Neuronal stem cell (in vitro differentiated cells): ENCODE measurements around the gene SNX19.

ENCODE experiments used
- DNase-seq: peaks from one replicate; pipeline ENCODE4 v3.0.0-alpha.2; 2013; ENCODE audit warnings: low spot score
- H2AFZ ChIP-seq: one replicate; pipeline ENCODE4 v1.6.1; 2013; ENCODE audit warnings: mild to moderate bottlenecking, low read length, inconsistent platforms
- H2AK5ac ChIP-seq: 2 replicates; pipeline ENCODE4 v1.6.1; 2013; ENCODE audit warnings: low read depth, mild to moderate bottlenecking, inconsistent platforms, low read length, moderate library complexity, mixed read lengths
- H2BK120ac ChIP-seq: 2 replicates; pipeline ENCODE4 v1.6.1; 2013; ENCODE audit warnings: low read depth, mild to moderate bottlenecking, inconsistent platforms, low read length, moderate library complexity, mixed read lengths
- H2BK12ac ChIP-seq: one replicate; pipeline ENCODE4 v1.6.1; 2013; ENCODE audit warnings: low read length, inconsistent platforms
- H2BK15ac ChIP-seq: 2 replicates; pipeline ENCODE4 v1.6.1; 2013; ENCODE audit warnings: mild to moderate bottlenecking, low read length, inconsistent platforms, mixed read lengths
- H2BK5ac ChIP-seq: one replicate; pipeline ENCODE4 v1.6.1; 2013; ENCODE audit warnings: inconsistent platforms, mild to moderate bottlenecking, low read length, moderate library complexity
- H3K14ac ChIP-seq: one replicate; pipeline ENCODE4 v1.6.1; 2013; ENCODE audit warnings: low read length, inconsistent platforms
- H3K18ac ChIP-seq: 2 replicates; pipeline ENCODE4 v1.6.1; 2013; ENCODE audit warnings: low read length, inconsistent platforms
- H3K23ac ChIP-seq: 2 replicates; pipeline ENCODE4 v1.6.1; 2013; ENCODE audit warnings: low read depth, mild to moderate bottlenecking, mixed read lengths, low read length, inconsistent platforms; ENCODE audit not compliant: poor library complexity
- H3K27ac ChIP-seq: replicated peaks from 3 replicates; pipeline ENCODE4 v1.5.1; 2013; ENCODE audit warnings: low read length, inconsistent platforms
- H3K27me3 ChIP-seq, 3 experiments: 2 replicates each; pipeline ENCODE4 v1.6.1; 2013; ENCODE audit warnings: low read length in 3 of 3, mild to moderate bottlenecking in 2 of 3, inconsistent platforms in 1 of 3, low read depth in 1 of 3, mixed read lengths in 1 of 3, moderate library complexity in 1 of 3; ENCODE audit not compliant: control insufficient read depth in 3 of 3, insufficient read depth in 3 of 3
- H3K36me3 ChIP-seq, 2 donors: replicated peaks in 1 of 2; 2 replicates each; pipeline ENCODE4 v1.6.1; 2013; ENCODE audit warnings: low read length in 2 of 2; ENCODE audit not compliant: control insufficient read depth in 2 of 2, insufficient read depth in 2 of 2
- H3K4ac ChIP-seq: 2 replicates; pipeline ENCODE4 v1.6.1; 2013; ENCODE audit warnings: inconsistent platforms, mild to moderate bottlenecking, low read length, moderate library complexity
- H3K4me1 ChIP-seq, 2 donors: 1 replicate in 1 of 2; 2 replicates in 1 of 2; pipeline ENCODE4 v1.6.1; 2013; ENCODE audit warnings: low read length in 2 of 2, low read depth in 1 of 2; ENCODE audit not compliant: control insufficient read depth in 2 of 2, insufficient read depth in 1 of 2
- H3K4me2 ChIP-seq: one replicate; pipeline ENCODE4 v1.6.1; 2013; ENCODE audit warnings: mild to moderate bottlenecking, low read length, inconsistent platforms; ENCODE audit not compliant: insufficient read depth, poor library complexity, severe bottlenecking
- H3K4me3 ChIP-seq, 2 donors: 2 replicates each; pipeline ENCODE4 v1.5.1; 2013; ENCODE audit warnings: low read length in 2 of 2, mild to moderate bottlenecking in 2 of 2, inconsistent platforms in 1 of 2, moderate library complexity in 1 of 2
- H3K79me1 ChIP-seq: one replicate; pipeline ENCODE4 v1.6.1; 2013; ENCODE audit warnings: low read depth, mild to moderate bottlenecking, inconsistent platforms, low read length, moderate library complexity
- H3K9ac ChIP-seq: one replicate; pipeline ENCODE4 v1.6.1; 2013; ENCODE audit warnings: mild to moderate bottlenecking, low read depth, low read length, inconsistent platforms; ENCODE audit not compliant: poor library complexity
- H3K9me3 ChIP-seq, 2 donors: replicated peaks in 1 of 2; 2 replicates each; pipeline versions ENCODE3 to v1.6.1; 2013; ENCODE audit warnings: low read length in 2 of 2, mild to moderate bottlenecking in 2 of 2, inconsistent platforms in 1 of 2, low read depth in 1 of 2, mixed read lengths in 1 of 2, moderate library complexity in 1 of 2; ENCODE audit not compliant: control insufficient read depth in 2 of 2, insufficient read depth in 1 of 2
- H4K8ac ChIP-seq: one replicate; pipeline ENCODE4 v1.6.1; 2013; ENCODE audit warnings: low read depth, mild to moderate bottlenecking, inconsistent platforms, low read length, moderate library complexity
- H4K91ac ChIP-seq: one replicate; pipeline ENCODE4 v1.6.1; 2013; ENCODE audit warnings: low read length, low read depth, mild to moderate bottlenecking, inconsistent platforms; ENCODE audit not compliant: poor library complexity
- WGBS, 2 donors: extraction: QIAGEN DNeasy Blood & Tissue Kit; methylation state at CpG; one replicate each; pipeline ENCODE4 v1.1.7; 2013; ENCODE audit warnings: missing lambda C conversion rate in 2 of 2, mixed read lengths in 1 of 2; ENCODE audit not compliant: insufficient read length in 2 of 2, insufficient replicate concordance in 1 of 2; ENCODE audit errors: extremely low coverage in 2 of 2; 5-methylcytosine and 5-hydroxymethylcytosine counted together

Gene SNX19

DNA sequence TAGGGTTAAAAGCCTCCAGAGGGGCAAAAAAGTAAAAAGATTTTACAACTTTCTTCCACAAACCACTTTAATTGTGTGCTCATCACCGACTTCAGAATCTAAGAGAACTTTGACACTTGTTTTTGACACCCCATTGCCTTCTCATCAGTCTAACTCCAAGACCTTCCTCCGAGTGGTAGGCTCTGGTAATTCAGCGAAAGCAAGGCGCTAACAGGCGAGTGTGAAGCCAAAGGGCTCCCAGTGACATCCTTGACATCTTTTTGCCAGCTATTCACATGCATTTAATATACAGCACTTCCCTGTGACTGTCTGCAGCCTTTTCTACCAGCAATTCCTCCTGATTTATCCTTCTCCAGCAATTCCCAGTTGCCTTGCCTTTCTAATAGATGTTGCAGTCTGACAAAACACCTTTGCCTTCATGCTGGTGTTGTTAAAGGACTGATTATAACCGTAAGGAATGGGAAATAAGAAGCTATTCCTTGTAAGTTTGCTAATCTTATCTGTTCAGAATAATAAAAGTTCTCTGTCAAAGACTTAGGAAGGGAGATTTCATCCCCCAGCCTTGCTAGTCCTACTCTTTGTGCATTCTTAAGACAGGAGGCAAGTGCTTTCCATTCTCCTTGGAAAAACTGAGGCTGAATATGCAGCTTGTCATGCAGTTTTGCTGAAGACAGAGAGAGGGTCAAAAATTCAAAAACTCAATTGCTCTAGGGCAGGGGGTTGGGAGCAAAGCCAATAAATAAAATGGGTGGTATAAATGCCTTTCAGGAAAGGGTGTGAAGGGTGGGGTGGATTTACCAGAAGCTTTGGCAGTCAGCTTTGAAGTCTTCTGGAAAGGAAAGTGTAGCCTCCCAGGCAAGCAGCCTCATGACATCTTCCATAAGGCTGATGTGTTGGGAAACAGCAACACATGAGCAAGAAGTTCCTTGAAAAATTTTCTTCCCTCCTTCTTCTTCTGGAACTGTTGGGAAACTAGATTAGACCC lies 39.1 kb downstream of the SNX19 start:
- no peak overlapping the region for H3K4me2 ChIP-seq
- peaks cover 0 to 2% of the 10 kb centered on the region in 2 donors for H3K4me1 ChIP-seq
- H3K14ac ChIP-seq, result no peak overlapping the region
- no peak overlapping the region for H2AFZ ChIP-seq
- no peak overlapping the region for H2BK120ac ChIP-seq
- H2BK12ac ChIP-seq, result no peak overlapping the region
- WGBS, 2 donors, result no CpG with 5 or more reads among the region's 6 CpGs
- no peak for DNase-seq
- H3K23ac ChIP-seq, result no peak overlapping the region
- H3K4me3 ChIP-seq, result no peak overlapping the region
- H4K8ac ChIP-seq, result no peak overlapping the region
- H3K27me3 ChIP-seq, result no peaks in the 10 kb centered on the region
- H3K9ac ChIP-seq, result no peak overlapping the region
- no peak overlapping the region for H3K18ac ChIP-seq
- H3K36me3 ChIP-seq, result peaks cover 26 to 95% of the 10 kb centered on the region in 2 donors
- H3K27ac ChIP-seq, result no peak overlapping the region
- H3K79me1 ChIP-seq, result no peaks in the 10 kb centered on the region
- no peak overlapping the region for H2AK5ac ChIP-seq
- H4K91ac ChIP-seq, result no peak overlapping the region
- no peak overlapping the region for H2BK15ac ChIP-seq
- H3K4ac ChIP-seq, result no peak overlapping the region
- H3K9me3 ChIP-seq, result no peaks in the 10 kb centered on the region
- no peak overlapping the region for H2BK5ac ChIP-seq

DNA sequence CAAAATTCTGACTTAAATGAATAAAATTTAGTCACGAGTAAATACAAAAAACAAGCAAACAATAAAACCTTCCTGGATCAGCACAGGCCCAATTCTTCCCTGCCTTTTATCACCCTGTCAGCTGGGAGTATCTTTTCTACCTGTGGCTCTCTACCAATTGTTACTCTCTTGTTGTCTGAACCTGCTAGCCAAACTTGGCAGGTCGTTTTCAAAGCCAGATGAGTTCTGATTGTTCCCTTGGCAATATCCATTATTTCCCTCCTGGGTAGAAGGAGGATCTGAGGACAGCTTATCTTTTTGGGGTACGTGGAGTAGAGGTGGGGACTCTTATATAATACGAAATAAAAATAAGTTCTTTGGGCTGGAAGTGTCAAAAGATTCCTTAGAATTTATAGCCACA lies 40.2 kb downstream of the SNX19 start:
- Histone ChIP-seq H3K14ac (no peak overlapping the region), H2AFZ (no peak overlapping the region), H3K4me3 (no peak overlapping the region), H4K91ac (no peak overlapping the region), H2BK120ac (no peak overlapping the region), H4K8ac (no peak overlapping the region), H3K23ac (no peak overlapping the region), H3K36me3 (peaks cover 26 to 95% of the 10 kb centered on the region in 2 donors), H2BK5ac (no peak overlapping the region), H3K27me3 (no peaks in the 10 kb centered on the region), H2BK12ac (no peak overlapping the region), H3K9me3 (no peaks in the 10 kb centered on the region), H2BK15ac (no peak overlapping the region), H3K9ac (no peak overlapping the region), H2AK5ac (no peak overlapping the region), H3K18ac (no peak overlapping the region), H3K27ac (no peak overlapping the region), H3K4me1 (peaks cover 0 to 2% of the 10 kb centered on the region in 2 donors), H3K4ac (no peak overlapping the region), H3K79me1 (no peaks in the 10 kb centered on the region), H3K4me2 (no peak overlapping the region)
- DNase-seq, result no peak
- no CpG with 5 or more reads among the region's 4 CpGs for WGBS, 2 donors

DNA sequence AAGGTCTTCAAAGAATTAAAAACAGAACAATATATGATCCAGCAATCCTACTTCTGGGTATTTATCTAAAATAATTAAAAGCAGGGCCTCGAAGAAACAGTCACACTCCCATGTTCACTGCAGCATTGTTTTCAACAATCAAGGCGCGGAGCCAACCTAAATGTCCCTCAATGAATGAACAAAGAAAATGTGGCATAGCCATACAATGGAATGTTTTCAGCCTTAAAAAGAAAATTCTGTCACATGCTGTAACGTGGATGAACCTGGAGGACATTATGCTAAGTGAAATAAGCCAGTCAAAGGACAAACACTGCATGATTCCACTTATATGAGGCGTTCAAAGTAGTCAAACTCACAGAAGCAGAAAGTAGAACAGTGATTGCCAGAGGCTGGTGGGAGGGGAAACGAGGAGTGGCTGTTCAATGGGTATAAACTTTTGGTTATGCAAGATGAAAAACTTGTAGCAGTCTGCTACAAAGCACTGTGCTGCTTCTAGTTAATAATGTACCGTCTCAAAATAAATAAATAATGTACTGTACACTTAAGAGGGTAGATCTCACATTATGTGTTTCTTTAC lies 41.2 kb downstream of the SNX19 start:
- H3K4me2 ChIP-seq, result no peak overlapping the region
- no peak overlapping the region for H2BK15ac ChIP-seq
- H3K79me1 ChIP-seq, result no peaks in the 10 kb centered on the region
- H4K91ac ChIP-seq, result no peak overlapping the region
- H2AFZ ChIP-seq, result no peak overlapping the region
- H3K18ac ChIP-seq, result no peak overlapping the region
- no peak overlapping the region for H3K9ac ChIP-seq
- no peaks in the 10 kb centered on the region for H3K27me3 ChIP-seq
- no peak overlapping the region for H3K4me3 ChIP-seq
- no peak overlapping the region for H3K4ac ChIP-seq
- no peak overlapping the region for H2AK5ac ChIP-seq
- H2BK120ac ChIP-seq, result no peak overlapping the region
- H3K36me3 ChIP-seq, result peaks cover 22 to 95% of the 10 kb centered on the region in 2 donors
- DNase-seq, result no peak
- H3K4me1 ChIP-seq, result peaks cover 0 to 2% of the 10 kb centered on the region in 2 donors
- H2BK12ac ChIP-seq, result no peak overlapping the region
- H3K9me3 ChIP-seq, result no peaks in the 10 kb centered on the region
- H4K8ac ChIP-seq, result no peak overlapping the region
- H2BK5ac ChIP-seq, result no peak overlapping the region
- H3K27ac ChIP-seq, result no peak overlapping the region
- H3K23ac ChIP-seq, result no peak overlapping the region
- no peak overlapping the region for H3K14ac ChIP-seq
- WGBS, 2 donors, result no CpG with 5 or more reads among the region's 7 CpGs

DNA sequence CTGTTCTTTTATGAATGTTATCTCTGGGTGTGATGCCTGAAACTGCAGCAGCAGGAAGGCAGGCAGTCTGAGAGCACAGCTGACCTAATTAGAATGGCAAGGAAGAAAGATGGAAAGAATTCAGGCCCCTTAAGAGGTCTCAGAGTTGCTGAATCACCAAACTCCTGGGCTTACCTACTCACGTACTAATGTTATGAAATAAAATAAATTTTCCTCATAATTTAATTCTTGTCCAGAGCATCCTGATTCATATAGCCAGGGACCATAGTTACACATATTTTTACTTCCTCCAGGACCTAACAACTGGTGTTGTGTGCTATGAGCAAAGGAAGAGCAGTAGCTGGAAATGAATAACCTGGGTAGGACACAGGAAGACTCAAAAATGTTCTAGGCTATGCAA lies 41.9 kb downstream of the SNX19 start:
- H2AFZ ChIP-seq, result no peak overlapping the region
- no peaks in the 10 kb centered on the region for H3K79me1 ChIP-seq
- H4K8ac ChIP-seq, result no peak overlapping the region
- DNase-seq, result no peak
- no peak overlapping the region for H4K91ac ChIP-seq
- H3K9ac ChIP-seq, result no peak overlapping the region
- no CpG with 5 or more reads among the region's 1 CpG for WGBS, 2 donors
- H3K4me3 ChIP-seq, result no peak overlapping the region
- peaks cover 20 to 89% of the 10 kb centered on the region in 2 donors for H3K36me3 ChIP-seq
- H3K4me2 ChIP-seq, result no peak overlapping the region
- H2BK15ac ChIP-seq, result no peak overlapping the region
- no peak overlapping the region for H3K23ac ChIP-seq
- no peak overlapping the region for H3K18ac ChIP-seq
- peaks cover 0 to 2% of the 10 kb centered on the region in 2 donors for H3K4me1 ChIP-seq
- no peak overlapping the region for H2BK5ac ChIP-seq
- H3K4ac ChIP-seq, result no peak overlapping the region
- H3K27me3 ChIP-seq, result no peaks in the 10 kb centered on the region
- no peak overlapping the region for H3K27ac ChIP-seq
- H3K9me3 ChIP-seq, result no peaks in the 10 kb centered on the region
- no peak overlapping the region for H3K14ac ChIP-seq
- no peak overlapping the region for H2AK5ac ChIP-seq
- no peak overlapping the region for H2BK120ac ChIP-seq
- H2BK12ac ChIP-seq, result no peak overlapping the region
